IMR-90 (cell line): ENCODE data around the gene SEL1L3. TPM values are rescaled to one million over a fixed set of nuclear protein-coding genes. Genes with fewer than 3 reads are reported as not detected.

Experiments
- ATAC-seq: fragments of 200-7000 bp; cut with Tn5 transposase; 2 replicates; pipeline ENCODE4 v1.9.1; 2020; ENCODE audit warnings: low read depth, mild to moderate bottlenecking, moderate library complexity
- BruUV-seq: library from RNA; stranded (reverse); fragments of 400-500 nt; replicated peaks from 2 replicates; lab custom pipeline; 2021; lab: Mats Ljungman, UMichigan
- CTCF ChIA-PET: fragments of 300-600 bp; formaldehyde crosslinking; extraction: SDS; loops from one replicate; lab custom pipeline; 2021; ENCODE audit warnings: antibody characterized with exemption; lab: Yijun Ruan, JAX
- POLR2A ChIA-PET: fragments of 300-600 bp; sonication (Branson Sonifier 250); formaldehyde crosslinking; loops from one replicate; lab custom pipeline; 2022; ENCODE audit warnings: antibody characterized with exemption; ENCODE audit not compliant: unreplicated experiment; lab: Charles Lee
- DNase-seq: peaks from one replicate; pipeline ENCODE4 v3.0.0; 2013
- H2AFZ ChIP-seq: replicated peaks from 2 replicates; pipeline ENCODE3; 2013; ENCODE audit warnings: low read length, mild to moderate bottlenecking; ENCODE audit not compliant: poor library complexity
- H2AK5ac ChIP-seq: 2 replicates; pipeline ENCODE4 v1.6.1; 2013; ENCODE audit warnings: low read depth, low read length, inconsistent platforms
- H2AK9ac ChIP-seq: replicated peaks from 2 replicates; pipeline ENCODE3; 2013; ENCODE audit warnings: mild to moderate bottlenecking, low read depth, low read length, moderate library complexity; ENCODE audit not compliant: poor library complexity
- H2BK120ac ChIP-seq: 2 replicates; pipeline ENCODE4 v1.6.1; 2013; ENCODE audit warnings: low read depth, low read length, inconsistent platforms
- H2BK15ac ChIP-seq: 3 replicates; pipeline ENCODE4 v1.6.1; 2013; ENCODE audit warnings: low read depth, low read length, inconsistent platforms
- H2BK20ac ChIP-seq: 2 replicates; pipeline ENCODE4 v1.6.1; 2013; ENCODE audit warnings: low read depth, mild to moderate bottlenecking, inconsistent platforms, low read length, moderate library complexity
- H2BK5ac ChIP-seq: 2 replicates; pipeline ENCODE4 v1.6.1; 2013; ENCODE audit warnings: mild to moderate bottlenecking, low read depth, low read length, inconsistent platforms; ENCODE audit not compliant: poor library complexity, severe bottlenecking
- H3K14ac ChIP-seq: replicated peaks from 2 replicates; pipeline ENCODE4 v1.6.1; 2013; ENCODE audit warnings: low read depth, low read length, inconsistent platforms
- H3K18ac ChIP-seq: 2 replicates; pipeline ENCODE4 v1.6.1; 2013; ENCODE audit warnings: low read depth, low read length, control low read depth
- H3K23ac ChIP-seq: 2 replicates; pipeline ENCODE4 v1.6.1; 2013; ENCODE audit warnings: low read depth, low read length, inconsistent platforms
- H3K27ac ChIP-seq: 2 replicates; pipeline ENCODE4 v1.5.1; 2013; ENCODE audit warnings: mild to moderate bottlenecking, control low read depth, low read length; ENCODE audit not compliant: insufficient read depth
- H3K27me3 ChIP-seq: 2 replicates; pipeline ENCODE4 v1.6.1; 2013; ENCODE audit warnings: low read length; ENCODE audit not compliant: control insufficient read depth, insufficient read depth
- H3K36me3 ChIP-seq: 2 replicates; pipeline ENCODE4 v1.6.1; 2013; ENCODE audit warnings: low read length, mixed read lengths; ENCODE audit not compliant: control insufficient read depth, insufficient read depth
- H3K4ac ChIP-seq: 2 replicates; pipeline ENCODE4 v1.6.1; 2013; ENCODE audit warnings: low read depth, low read length, inconsistent platforms
- H3K4me1 ChIP-seq: 2 replicates; pipeline ENCODE4 v1.6.1; 2013; ENCODE audit warnings: low read length, mixed read lengths; ENCODE audit not compliant: control insufficient read depth, insufficient read depth
- H3K4me2 ChIP-seq: 2 replicates; pipeline ENCODE4 v1.6.1; 2013; ENCODE audit warnings: low read depth, mild to moderate bottlenecking, control low read depth, low read length, moderate library complexity
- H3K4me3 ChIP-seq: 2 replicates; pipeline ENCODE4 v1.5.1; 2013; ENCODE audit warnings: low read depth, mild to moderate bottlenecking, control low read depth, low read length, moderate library complexity; ENCODE audit not compliant: insufficient read depth
- H3K56ac ChIP-seq: 2 replicates; pipeline ENCODE4 v1.6.1; 2013; ENCODE audit warnings: low read length, inconsistent platforms; ENCODE audit not compliant: insufficient read depth; ENCODE audit errors: extremely low read depth
- H3K79me1 ChIP-seq, 2 experiments: 2 replicates each; pipeline ENCODE4 v1.6.1; 2013; ENCODE audit warnings: low read length in 2 of 2, inconsistent platforms in 1 of 2, low read depth in 1 of 2
- H3K9ac ChIP-seq: 2 replicates; pipeline ENCODE4 v1.6.1; 2013; ENCODE audit warnings: low read depth, low read length, control low read depth
- H3K9me1 ChIP-seq: 2 replicates; pipeline ENCODE4 v1.6.1; 2013; ENCODE audit warnings: low read length, inconsistent platforms; ENCODE audit not compliant: insufficient read depth
- H3K9me3 ChIP-seq: 2 replicates; pipeline ENCODE4 v1.6.1; 2013; ENCODE audit warnings: low read length; ENCODE audit not compliant: control insufficient read depth, insufficient read depth
- H4K20me1 ChIP-seq: 2 replicates; pipeline ENCODE4 v1.6.1; 2013; ENCODE audit warnings: low read length, inconsistent platforms; ENCODE audit not compliant: insufficient read depth
- H4K5ac ChIP-seq: 2 replicates; pipeline ENCODE4 v1.6.1; 2013; ENCODE audit warnings: mild to moderate bottlenecking, low read depth, low read length, control low read depth
- H4K8ac ChIP-seq, 2 experiments: 2 replicates each; pipeline ENCODE4 v1.6.1; 2013; ENCODE audit warnings: low read depth in 2 of 2, low read length in 2 of 2, control low read depth in 1 of 2, inconsistent platforms in 1 of 2
- H4K91ac ChIP-seq: 2 replicates; pipeline ENCODE4 v1.6.1; 2013; ENCODE audit warnings: low read depth, low read length, inconsistent platforms; ENCODE audit not compliant: insufficient read depth
- CEBPB ChIP-seq: IDR thresholded peaks from 2 replicates; pipeline ENCODE4 v1.6.1; 2012; ENCODE audit warnings: low read depth, low read length, improper control_type of control experiment
- MAZ ChIP-seq: IDR thresholded peaks from 2 replicates; pipeline ENCODE4 v1.6.1; 2012; ENCODE audit warnings: low read depth, mild to moderate bottlenecking, low read length, improper control_type of control experiment, moderate library complexity, borderline replicate concordance
- NFE2L2 ChIP-seq: fragments of 150-350 bp; IDR thresholded peaks from 2 replicates; pipeline ENCODE4 v1.6.1; 2016; ENCODE audit warnings: low read depth, mild to moderate bottlenecking, low read length
- WGBS, 2 experiments: methylation state at CpG; one replicate each; pipeline versions ENCODE4 v1.1.5 to v1.1.7; 2013; ENCODE audit warnings: missing lambda C conversion rate in 2 of 2; ENCODE audit not compliant: insufficient read length in 1 of 2; ENCODE audit errors: extremely low coverage in 2 of 2; 5-methylcytosine and 5-hydroxymethylcytosine counted together
- dilution Hi-C: fragments of 300-500 bp; cut with HindIII; formaldehyde crosslinking; loops from one replicate; pipeline ENCODE4 v1.14.3; 2018; ENCODE audit warnings: low sequenced_read_pairs; ENCODE audit not compliant: unreplicated experiment
- in situ Hi-C: fragments of 300-500 bp; cut with MboI; formaldehyde crosslinking; loops from 3 replicates; pipeline ENCODE4 v1.14.3; 2019; ENCODE audit warnings: low sequenced_read_pairs, inconsistent platforms, mixed read lengths
- intact Hi-C: fragments of 100-400 bp; cut with micrococcal nuclease; formaldehyde crosslinking; loops from 2 replicates; pipeline ENCODE4 v1.10.0; 2022
- polyA plus RNA-seq, 3 experiments: library from polyadenylated mRNA; depleted of rRNA; stranded (reverse); fragments of >200 nt; gene quantifications; 2 replicates each; pipeline ENCODE4 v1.2.3, GENCODE V29; 2012; ENCODE audit warnings: low replicate concordance in 1 of 3
- total RNA-seq: library from RNA; depleted of rRNA; stranded (reverse); fragments of >200 nt; gene quantifications from 2 replicates; pipeline ENCODE4 v1.2.3, GENCODE V29; 2012

Gene SEL1L3
- total and polyA plus RNA-seq, 2 of the 4 experiments (the other 2 are of a cell fraction), result 16.4 to 43.7 TPM

GRCh38 chr4:25725870-25726269, 136.9 kb downstream of the SEL1L3 start:
- no peak overlapping the region for H3K23ac ChIP-seq

More at GRCh38 chr4:25725870-25726269, 136.9 kb downstream of the SEL1L3 start:
- ChIA-PET POLR2A (no interaction called here), CTCF (no interaction called here)
- no peak overlapping the region for H3K4ac ChIP-seq
- no peak overlapping the region for H4K8ac ChIP-seq
- no peak overlapping the region for H2BK120ac ChIP-seq
- H3K9me1 ChIP-seq, result no peaks in the 10 kb centered on the region
- no peaks in the 10 kb centered on the region for H3K9me3 ChIP-seq
- in situ Hi-C loops, result no loop called here
- no peak overlapping the region for H3K18ac ChIP-seq
- no peak overlapping the region for H3K14ac ChIP-seq
- no peak overlapping the region for H4K5ac ChIP-seq
- H3K4me1 ChIP-seq, result peaks cover 2% of the 10 kb centered on the region; the same call in 1 of the 2 replicates
- no peaks in the 10 kb centered on the region for H4K20me1 ChIP-seq
- no peak overlapping the region for H3K27ac ChIP-seq
- dilution Hi-C loops, result no loop called here
- TF ChIP-seq CEBPB, result no peak
- no peak for TF ChIP-seq NFE2L2
- no peak for TF ChIP-seq MAZ
- H2AK9ac ChIP-seq, result no peak overlapping the region
- no peak overlapping the region for H2BK5ac ChIP-seq
- H3K27me3 ChIP-seq, result no peaks in the 10 kb centered on the region; the same call in 1 of the 2 replicates
- H3K36me3 ChIP-seq, result no peaks in the 10 kb centered on the region
- BruUV-seq, result no TSS peak
- no peak overlapping the region for H3K4me2 ChIP-seq
- no peak overlapping the region for H3K4me3 ChIP-seq
- no peak overlapping the region for H2BK20ac ChIP-seq
- no peak overlapping the region for H2AK5ac ChIP-seq
- intact Hi-C loops, result no loop called here
- no peak overlapping the region for H2AFZ ChIP-seq
- ATAC-seq, result no peak
- DNase-seq, result no peak
- no peaks in the 10 kb centered on the region for H3K79me1 ChIP-seq
- H3K56ac ChIP-seq, result no peak overlapping the region
- H3K9ac ChIP-seq, result no peak overlapping the region
- no peak overlapping the region for H2BK15ac ChIP-seq
- no peak overlapping the region for H4K91ac ChIP-seq
- WGBS, 2 experiments, result 67% methylated on average over 2 of the region's 7 CpGs; no CpG with 5 or more reads in 1 of the 2 experiments
